Activated CD8-positive, alpha-beta T cell treated with anti-CD3 and anti-CD28 coated beads, Interleukin-2, amount 10 ng/mL, durations not matched to agents 7 days and 5 days (primary cell): ENCODE measurements around the gene MGLL. TPM values are rescaled to one million over a fixed set of nuclear protein-coding genes. Genes with fewer than 3 reads are reported as not detected.

Source experiments
- ATAC-seq: fragments of 150-1000 bp; cut with Tn5 transposase; one replicate; pipeline ENCODE4 v1.10.0; 2021; ENCODE audit warnings: moderate library complexity
- CTCF ChIA-PET: fragments of 350-600 bp; sonication (Branson Sonifier 250); formaldehyde crosslinking; loops from one replicate; lab custom pipeline; 2021; ENCODE audit warnings: antibody characterized with exemption; lab: Charles Lee
- POLR2A ChIA-PET: fragments of 350-600 bp; sonication (Branson Sonifier 250); formaldehyde crosslinking; loops from one replicate; lab custom pipeline; 2021; ENCODE audit warnings: antibody characterized with exemption; lab: Charles Lee
- DNase-seq: peaks from one replicate; pipeline ENCODE4 v3.0.0-alpha.2; 2020
- H3K27ac Mint-ChIP-seq: one replicate; pipeline ENCODE4 v1.8.0; 2021; ENCODE audit warnings: mild to moderate bottlenecking, mixed read lengths
- H3K27me3 Mint-ChIP-seq: one replicate; pipeline ENCODE4 v1.8.0; 2021; ENCODE audit warnings: low read depth, mixed read lengths
- H3K36me3 Mint-ChIP-seq: one replicate; pipeline ENCODE4 v1.8.0; 2021; ENCODE audit warnings: low read depth, mixed read lengths
- H3K4me1 Mint-ChIP-seq: one replicate; pipeline ENCODE4 v1.8.0; 2021; ENCODE audit warnings: low read depth, mixed read lengths
- H3K4me3 Mint-ChIP-seq: one replicate; pipeline ENCODE4 v1.8.0; 2021; ENCODE audit warnings: mild to moderate bottlenecking, mixed read lengths
- H3K9me3 Mint-ChIP-seq: one replicate; pipeline ENCODE4 v1.8.0; 2022; ENCODE audit warnings: mixed read lengths; ENCODE audit not compliant: insufficient read depth
- total RNA-seq, 2 experiments: library from RNA; stranded (reverse); gene quantifications; one replicate each; pipeline ENCODE4 v1.2.3, GENCODE V29; 2021

Gene MGLL
- total RNA-seq, 2 experiments from 2014 or later = 1.5 to 2.2 TPM

- Mint-ChIP-seq H3K4me1 (peaks cover 8% of the 10 kb centered on the region), H3K27me3 (peaks cover 30% of the 10 kb centered on the region), H3K9me3 (no peaks in the 10 kb centered on the region), H3K36me3 (peaks cover 2% of the 10 kb centered on the region), H3K27ac (no peak overlapping the region), H3K4me3 (no peak overlapping the region)
- POLR2A ChIA-PET = no interaction called here
- no peak for DNase-seq
- CTCF ChIA-PET = interaction anchor here (1.0 kb wide), 1 partner anchor 18 kb away, joined by 5 read pairs; no protein-coding TSS in a partner anchor
- ATAC-seq = no peak
Observed at GRCh38 chr3:127809211-127809610, 13.1 kb downstream of the MGLL start.

GRCh38 chr3:127808197-127808596 is 14.1 kb downstream of the MGLL start:
- Mint-ChIP-seq H3K36me3 (peaks cover 2% of the 10 kb centered on the region), H3K4me3 (no peak overlapping the region), H3K27ac (no peak overlapping the region), H3K27me3 (peaks cover 24% of the 10 kb centered on the region), H3K4me1 (peaks cover 10% of the 10 kb centered on the region), H3K9me3 (no peaks in the 10 kb centered on the region)
- DNase-seq (no peak), ATAC-seq (no peak)
- POLR2A ChIA-PET = no interaction called here
- CTCF ChIA-PET = interaction anchor here (1.4 kb wide), 1 partner anchor 17 kb away, joined by 6 read pairs; no protein-coding TSS in a partner anchor

GRCh38 chr3:127805026-127805753 is 17.1 kb downstream of the MGLL start:
- Mint-ChIP-seq H3K36me3 (peaks cover 4% of the 10 kb centered on the region), H3K27ac (no peak overlapping the region), H3K27me3 (peaks cover 12% of the 10 kb centered on the region), H3K4me1 (peaks cover 31% of the 10 kb centered on the region), H3K9me3 (no peaks in the 10 kb centered on the region), H3K4me3 (no peak overlapping the region)
- DNase-seq (no peak), ATAC-seq (no peak)
- CTCF ChIA-PET = no interaction called here
- POLR2A ChIA-PET = no interaction called here

- DNase-seq (no peak), ATAC-seq (no peak)
- Mint-ChIP-seq H3K4me3 (no peak overlapping the region), H3K27me3 (peaks cover 11% of the 10 kb centered on the region), H3K9me3 (no peaks in the 10 kb centered on the region), H3K4me1 (peaks cover 42% of the 10 kb centered on the region), H3K36me3 (peaks cover 7% of the 10 kb centered on the region), H3K27ac (no peak overlapping the region)
- ChIA-PET POLR2A (no interaction called here), CTCF (no interaction called here)
Observed at GRCh38 chr3:127804141-127804540, 18.2 kb downstream of the MGLL start.

- Mint-ChIP-seq H3K36me3 (peaks cover 7% of the 10 kb centered on the region), H3K9me3 (no peaks in the 10 kb centered on the region), H3K4me3 (no peak overlapping the region), H3K27me3 (peaks cover 6% of the 10 kb centered on the region), H3K27ac (no peak overlapping the region), H3K4me1 (peaks cover 45% of the 10 kb centered on the region)
- POLR2A ChIA-PET = no interaction called here
- CTCF ChIA-PET = no interaction called here
- ATAC-seq = no peak
- no peak for DNase-seq
Observed at GRCh38 chr3:127803619-127804018, 18.7 kb downstream of the MGLL start.

GRCh38 chr3:127802606-127803005 is 19.7 kb downstream of the MGLL start:
- ATAC-seq (no peak), DNase-seq (no peak)
- Mint-ChIP-seq H3K4me1 (peaks cover 43% of the 10 kb centered on the region), H3K27me3 (no peaks in the 10 kb centered on the region), H3K4me3 (no peak overlapping the region), H3K27ac (no peak overlapping the region), H3K36me3 (peaks cover 5% of the 10 kb centered on the region), H3K9me3 (no peaks in the 10 kb centered on the region)
- ChIA-PET CTCF (no interaction called here), POLR2A (no interaction called here)

GRCh38 chr3:127801731-127802313 is 20.5 kb downstream of the MGLL start:
- Mint-ChIP-seq H3K27ac (peak overlapping the region; percentile 71), H3K4me1 (peaks cover 38% of the 10 kb centered on the region), H3K27me3 (no peaks in the 10 kb centered on the region), H3K9me3 (no peaks in the 10 kb centered on the region), H3K4me3 (no peak overlapping the region), H3K36me3 (peaks cover 5% of the 10 kb centered on the region)
- ChIA-PET POLR2A (no interaction called here), CTCF (interaction anchor here (1.0 to 3.6 kb wide), 2 partner anchors 11 to 226 kb away, joined by 3 to 28 read pairs; no protein-coding TSS in a partner anchor)
- DNase-seq (peak; percentile 43), ATAC-seq (no peak)

GRCh38 chr3:127800508-127800907 is 21.8 kb downstream of the MGLL start:
- H3K4me1 Mint-ChIP-seq = peaks cover 37% of the 10 kb centered on the region
- peaks cover 5% of the 10 kb centered on the region for H3K36me3 Mint-ChIP-seq
- POLR2A ChIA-PET = interaction anchor here (1.8 kb wide), 1 partner anchor 38 kb away, joined by 4 read pairs; no protein-coding TSS in a partner anchor
- H3K9me3 Mint-ChIP-seq = no peaks in the 10 kb centered on the region
- ATAC-seq = peak; percentile 91
- peak overlapping the region; percentile 97 for H3K27ac Mint-ChIP-seq
- DNase-seq = peak; percentile 74
- CTCF ChIA-PET = interaction anchor here (0.7 to 3.6 kb wide), 4 partner anchors 9 to 105 kb away, joined by 3 to 28 read pairs (median 4); partner anchors contain the start of gene MGLL
- peak overlapping the region; percentile 44 for H3K4me3 Mint-ChIP-seq
- no peaks in the 10 kb centered on the region for H3K27me3 Mint-ChIP-seq

GRCh38 chr3:127799476-127800222 is 22.7 kb downstream of the MGLL start:
- H3K4me1 Mint-ChIP-seq = peaks cover 37% of the 10 kb centered on the region
- no peak overlapping the region for H3K4me3 Mint-ChIP-seq
- ATAC-seq (no peak), DNase-seq (no peak)
- H3K9me3 Mint-ChIP-seq = no peaks in the 10 kb centered on the region
- peaks cover 5% of the 10 kb centered on the region for H3K36me3 Mint-ChIP-seq
- ChIA-PET POLR2A (interaction anchor here (0.7 to 1.8 kb wide), 2 partner anchors 21 to 37 kb away, joined by 3 to 4 read pairs; no protein-coding TSS in a partner anchor), CTCF (interaction anchor here (1.2 to 3.6 kb wide), 4 partner anchors 8 to 104 kb away, joined by 3 to 28 read pairs (median 4); partner anchors contain the start of gene MGLL)
- H3K27me3 Mint-ChIP-seq = peaks cover 6% of the 10 kb centered on the region
- H3K27ac Mint-ChIP-seq = peak overlapping the region; percentile 97

- Mint-ChIP-seq H3K4me1 (peaks cover 37% of the 10 kb centered on the region), H3K27ac (no peak overlapping the region), H3K36me3 (peaks cover 5% of the 10 kb centered on the region), H3K9me3 (no peaks in the 10 kb centered on the region), H3K4me3 (no peak overlapping the region), H3K27me3 (peaks cover 11% of the 10 kb centered on the region)
- ChIA-PET CTCF (interaction anchor here (1.8 to 3.6 kb wide), 2 partner anchors 8 to 34 kb away, joined by 4 to 28 read pairs; no protein-coding TSS in a partner anchor), POLR2A (no interaction called here)
- ATAC-seq = no peak
- DNase-seq = no peak
Observed at GRCh38 chr3:127798716-127799115, 23.6 kb downstream of the MGLL start.

GRCh38 chr3:127796831-127797150 is 25.5 kb downstream of the MGLL start:
- Mint-ChIP-seq H3K4me3 (no peak overlapping the region), H3K27ac (no peak overlapping the region), H3K27me3 (peaks cover 14% of the 10 kb centered on the region), H3K4me1 (peaks cover 27% of the 10 kb centered on the region), H3K36me3 (peaks cover 5% of the 10 kb centered on the region), H3K9me3 (no peaks in the 10 kb centered on the region)
- DNase-seq (no peak), ATAC-seq (no peak)
- POLR2A ChIA-PET = no interaction called here
- CTCF ChIA-PET = no interaction called here
